Tibial nerve (tissue), 4 donors: ENCODE data around the gene VSIG8.

Experiments used
- EP300 ChIP-seq, 2 donors: sonication (generic); formaldehyde crosslinking; IDR thresholded peaks; one replicate each; pipeline ENCODE4 v1.6.1; 2017; ENCODE audit warnings: antibody characterized with exemption in 2 of 2, mild to moderate bottlenecking in 1 of 2
- POLR2A ChIP-seq, 2 donors: fragments of 450-650 bp; IDR thresholded peaks; one replicate each; pipeline ENCODE4 v1.6.1; 2017; ENCODE audit warnings: antibody characterized with exemption in 2 of 2, mild to moderate bottlenecking in 2 of 2, moderate library complexity in 2 of 2
- TF ChIP-seq, protein P1 (sequence below), 5 experiments: fragments of 200-600 bp in 3 of 5; fragments of 450-650 bp in 2 of 5; sonication (generic) in 3 of 5; IDR thresholded peaks; one replicate each; pipeline ENCODE4 v1.5.1; 2016 to 2019; ENCODE audit warnings: antibody characterized with exemption in 5 of 5, mild to moderate bottlenecking in 3 of 5, moderate library complexity in 2 of 5

DNA sequence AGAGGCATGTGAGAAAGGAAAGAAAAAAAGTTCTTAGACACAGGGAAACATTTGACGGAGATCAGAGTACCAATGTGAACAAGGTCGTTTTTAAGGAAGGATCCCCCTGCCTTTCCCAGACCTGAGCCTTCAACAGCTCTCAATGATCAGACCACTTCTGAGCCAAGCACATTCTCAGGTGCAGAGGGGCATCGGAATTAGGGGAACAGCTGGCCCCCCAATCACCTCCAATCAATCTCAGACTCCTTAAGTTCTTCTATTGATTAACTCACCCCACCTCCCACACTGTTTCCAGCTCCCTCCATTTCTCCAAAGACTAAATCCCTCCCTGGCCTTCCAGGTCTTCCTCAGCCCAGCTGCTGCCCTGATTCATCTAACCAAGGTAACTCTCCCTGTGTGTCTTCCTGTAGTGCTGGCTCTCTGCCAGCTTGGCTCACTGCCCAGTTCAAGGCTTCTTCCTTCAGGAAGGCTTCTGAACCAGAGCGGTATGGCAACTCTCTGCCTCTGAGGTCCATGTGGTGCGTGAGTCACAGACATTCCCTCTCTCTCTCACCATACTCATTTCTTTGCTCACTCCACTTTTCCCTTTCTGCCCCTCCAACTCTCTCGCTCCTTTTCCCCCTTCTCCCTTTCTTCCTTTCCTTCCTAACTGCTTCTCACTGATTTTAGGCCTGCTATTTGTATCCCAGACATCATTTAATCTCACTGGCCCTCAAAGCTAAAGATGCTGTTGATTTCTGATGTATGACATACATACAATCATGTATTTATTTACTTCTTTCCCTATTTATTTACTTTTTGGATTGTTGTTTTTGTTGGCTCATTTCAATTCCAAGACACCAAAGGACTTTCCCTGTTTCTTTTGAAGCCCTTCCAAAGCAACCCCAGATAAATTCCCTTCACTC, 19.4 kb upstream of the VSIG8 start:
- TF ChIP-seq, protein P1, sequence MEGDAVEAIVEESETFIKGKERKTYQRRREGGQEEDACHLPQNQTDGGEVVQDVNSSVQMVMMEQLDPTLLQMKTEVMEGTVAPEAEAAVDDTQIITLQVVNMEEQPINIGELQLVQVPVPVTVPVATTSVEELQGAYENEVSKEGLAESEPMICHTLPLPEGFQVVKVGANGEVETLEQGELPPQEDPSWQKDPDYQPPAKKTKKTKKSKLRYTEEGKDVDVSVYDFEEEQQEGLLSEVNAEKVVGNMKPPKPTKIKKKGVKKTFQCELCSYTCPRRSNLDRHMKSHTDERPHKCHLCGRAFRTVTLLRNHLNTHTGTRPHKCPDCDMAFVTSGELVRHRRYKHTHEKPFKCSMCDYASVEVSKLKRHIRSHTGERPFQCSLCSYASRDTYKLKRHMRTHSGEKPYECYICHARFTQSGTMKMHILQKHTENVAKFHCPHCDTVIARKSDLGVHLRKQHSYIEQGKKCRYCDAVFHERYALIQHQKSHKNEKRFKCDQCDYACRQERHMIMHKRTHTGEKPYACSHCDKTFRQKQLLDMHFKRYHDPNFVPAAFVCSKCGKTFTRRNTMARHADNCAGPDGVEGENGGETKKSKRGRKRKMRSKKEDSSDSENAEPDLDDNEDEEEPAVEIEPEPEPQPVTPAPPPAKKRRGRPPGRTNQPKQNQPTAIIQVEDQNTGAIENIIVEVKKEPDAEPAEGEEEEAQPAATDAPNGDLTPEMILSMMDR (IDR thresholded peaks at IDR 0.05), result no peak
- TF ChIP-seq EP300 (IDR thresholded peaks at IDR 0.05), result no peak
- TF ChIP-seq POLR2A (IDR thresholded peaks at IDR 0.05), result no peak
